ENCODE measurements around the gene ISY1. TPM values are rescaled to one million over a fixed set of nuclear protein-coding genes. Genes with fewer than 3 reads are reported as not detected.
A peak's percentile ranks its signal among the peaks of the same experiment; 100 is the strongest.

ISY1 gene
- polyA plus RNA-seq, 2 of the 4 experiments (the other 2 are of a cell fraction) = 23.2 to 27.6 TPM

GRCh38 chr3:129120254-129121004, 40.4 kb downstream of the ISY1 start:
- FAIRE-seq = no peak
- WGBS (ENCODE audit: missing lambda C conversion rate) = 9% methylated on average over 6 of the region's 18 CpGs
- POLR2A ChIA-PET = interaction anchor here (1.3 to 2.0 kb wide), 2 partner anchors 9 to 67 kb away, joined by 6 to 7 read pairs; no protein-coding TSS in a partner anchor

DNA sequence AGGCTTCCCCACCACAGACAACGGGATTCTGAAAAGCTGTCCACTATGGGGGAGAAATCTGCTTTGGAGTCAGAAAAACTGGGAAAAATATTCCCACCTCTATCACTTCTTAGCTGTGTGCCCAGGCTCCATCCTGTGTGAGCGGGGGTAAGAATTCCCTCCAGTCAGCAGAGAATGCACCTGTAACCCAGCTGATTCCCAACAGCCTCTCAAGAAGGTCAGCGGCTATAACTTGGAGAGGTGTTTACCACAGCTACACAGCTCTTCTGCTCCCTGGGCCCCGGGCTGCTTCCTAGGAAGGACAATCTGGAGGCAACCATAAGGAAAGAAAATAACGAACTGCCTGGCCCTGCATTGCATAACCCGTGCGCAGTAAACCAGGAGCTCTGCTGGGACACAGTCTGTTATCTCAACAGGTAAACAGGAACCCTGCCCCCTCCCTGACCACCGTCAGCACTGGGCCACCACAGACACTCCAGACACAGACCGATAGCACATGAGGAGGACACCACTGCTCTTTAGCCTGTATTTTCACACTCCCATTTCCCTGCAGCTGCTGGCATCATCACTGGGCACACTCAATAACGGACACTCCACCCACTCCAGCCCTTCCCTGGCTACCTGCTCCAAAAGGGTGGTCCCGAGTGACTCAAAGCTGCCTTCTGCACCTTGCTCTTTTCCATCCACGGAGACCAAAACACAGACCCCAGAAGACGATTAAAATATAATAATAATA, 41.3 kb downstream of the ISY1 start:
- FAIRE-seq (no peak), ATAC-seq (no peak), DNase-seq (ENCODE audit: low read depth in 1 of 2, low spot score in 1 of 2) (no peak)
- CTCF ChIA-PET = interaction anchor here (0.6 to 5.3 kb wide), 5 partner anchors 10 to 255 kb away, joined by 3 to 25 read pairs (median 4); no protein-coding TSS in a partner anchor
- Histone ChIP-seq H3K4me2 (peak overlapping the region; percentile 97), H3K4me1 (peaks cover 37% of the 10 kb centered on the region), H3K4me3 (peak overlapping the region; percentile 61), H3K27ac (peak overlapping the region; percentile 73 to 91; a peak in 4 of 6 replicates), H3K9me3 (no peaks in the 10 kb centered on the region)
- POLR2A ChIA-PET = no interaction called here
- WGBS (ENCODE audit: missing lambda C conversion rate) = 82% methylated on average over 13 of the region's 13 CpGs
- TF ChIP-seq ESRRA (IDR thresholded peaks at IDR 0.05; ENCODE audit: borderline replicate concordance, low read length) = no peak
- no peak for TF ChIP-seq TFCP2L1 (CRISPR knock-in tag; IDR thresholded peaks at IDR 0.05)
- no peak for TF ChIP-seq HEYL (CRISPR knock-in tag; IDR thresholded peaks at IDR 0.05)
- TF ChIP-seq SREBF2 (IDR thresholded peaks at IDR 0.05) = no peak
- no peak for TF ChIP-seq SMC3 (IDR thresholded peaks at IDR 0.05)
- no peak for TF ChIP-seq HOXB13 (CRISPR knock-in tag; IDR thresholded peaks at IDR 0.05; ENCODE audit: low read depth)
- TF ChIP-seq NR3C1 (IDR thresholded peaks at IDR 0.05) = no peak
- TF ChIP-seq HMGXB4 (CRISPR knock-in tag; IDR thresholded peaks at IDR 0.05; ENCODE audit: borderline replicate concordance) = no peak
- TF ChIP-seq POLR2AphosphoS2 (conservative IDR thresholded peaks at IDR 0.05; ENCODE audit: low read length) = no peak
- no peak for TF ChIP-seq ZFP36 (IDR thresholded peaks at IDR 0.05; ENCODE audit: borderline replicate concordance, partially characterized antibody)
- no peak for TF ChIP-seq TP53 (CRISPR knock-in tag; IDR thresholded peaks at IDR 0.05)
- TF ChIP-seq, protein P1, sequence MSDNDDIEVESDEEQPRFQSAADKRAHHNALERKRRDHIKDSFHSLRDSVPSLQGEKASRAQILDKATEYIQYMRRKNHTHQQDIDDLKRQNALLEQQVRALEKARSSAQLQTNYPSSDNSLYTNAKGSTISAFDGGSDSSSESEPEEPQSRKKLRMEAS (IDR thresholded peaks at IDR 0.05) = no peak
- TF ChIP-seq JUNB (IDR thresholded peaks at IDR 0.05) = no peak

More at GRCh38 chr3:129120254-129121004, 40.4 kb downstream of the ISY1 start:
- CTCF ChIA-PET = interaction anchor here (0.7 to 5.3 kb wide), 5 partner anchors 8 to 150 kb away, joined by 3 to 25 read pairs (median 4); no protein-coding TSS in a partner anchor
- DNase-seq (ENCODE audit: low read depth in 1 of 2, low spot score in 1 of 2) = peak; percentile 67 to 89
- no peak for TF ChIP-seq RNF2 (IDR thresholded peaks at IDR 0.05; ENCODE audit: borderline replicate concordance, low read depth)
- no peak for TF ChIP-seq RAD21 (conservative IDR thresholded peaks at IDR 0.05 in 1 of 2, IDR thresholded peaks at IDR 0.05 in 1 of 2)
- no peak for TF ChIP-seq HDAC2 (IDR thresholded peaks at IDR 0.05)
- no peak for TF ChIP-seq SREBF2 (IDR thresholded peaks at IDR 0.05)
- no peak for TF ChIP-seq HMGXB4 (CRISPR knock-in tag; IDR thresholded peaks at IDR 0.05; ENCODE audit: borderline replicate concordance)
- Histone ChIP-seq H3K4me3 (peak overlapping the region; percentile 61), H3K4me1 (peaks cover 37% of the 10 kb centered on the region), H3K4me2 (peak overlapping the region; percentile 97), H3K9me3 (no peaks in the 10 kb centered on the region), H3K27ac (peak overlapping the region; percentile 73 to 91)
- ATAC-seq = peak; percentile 63 to 72; a peak in 5 of 6 replicates

DNA sequence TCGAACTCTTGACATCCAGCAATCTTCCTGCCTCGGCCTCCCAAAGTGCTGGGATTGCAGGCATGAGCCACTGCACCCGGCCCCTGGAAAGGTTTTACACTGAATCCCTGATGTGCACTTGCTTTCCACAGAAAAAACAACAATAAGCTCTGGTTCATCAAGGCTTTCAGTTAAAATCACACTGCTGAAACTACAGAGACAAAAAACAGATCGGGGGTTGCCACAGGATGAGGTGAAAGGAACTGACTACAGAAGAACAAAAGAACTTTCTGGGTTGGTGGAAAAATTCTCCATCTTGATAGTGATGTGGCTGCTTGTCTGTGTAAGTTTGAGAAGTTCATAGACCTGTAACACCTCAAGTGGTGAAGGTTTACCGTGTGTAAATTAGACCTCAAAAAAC, 42.1 kb downstream of the ISY1 start:
- no peak overlapping the region for H3K4me3 ChIP-seq
- 80% methylated on average over 5 of the region's 5 CpGs for WGBS (ENCODE audit: missing lambda C conversion rate)
- no peak for TF ChIP-seq FOSB (CRISPR knock-in tag; IDR thresholded peaks at IDR 0.05)
- no peak for TF ChIP-seq ESRRA (IDR thresholded peaks at IDR 0.05; ENCODE audit: borderline replicate concordance, low read length)
- TF ChIP-seq, protein P2, sequence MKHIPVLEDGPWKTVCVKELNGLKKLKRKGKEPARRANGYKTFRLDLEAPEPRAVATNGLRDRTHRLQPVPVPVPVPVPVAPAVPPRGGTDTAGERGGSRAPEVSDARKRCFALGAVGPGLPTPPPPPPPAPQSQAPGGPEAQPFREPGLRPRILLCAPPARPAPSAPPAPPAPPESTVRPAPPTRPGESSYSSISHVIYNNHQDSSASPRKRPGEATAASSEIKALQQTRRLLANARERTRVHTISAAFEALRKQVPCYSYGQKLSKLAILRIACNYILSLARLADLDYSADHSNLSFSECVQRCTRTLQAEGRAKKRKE (CRISPR knock-in tag; IDR thresholded peaks at IDR 0.05; ENCODE audit: low read depth) = no peak
- TF ChIP-seq HMGXB4 (CRISPR knock-in tag; IDR thresholded peaks at IDR 0.05; ENCODE audit: borderline replicate concordance) = no peak
- no peak for TF ChIP-seq RFX5 (IDR thresholded peaks at IDR 0.05)
- TF ChIP-seq TP53 (CRISPR knock-in tag; IDR thresholded peaks at IDR 0.05) = no peak
- TF ChIP-seq POLR2A (IDR thresholded peaks at IDR 0.05; ENCODE audit: low read length) = no peak
- no peak for TF ChIP-seq CHD2 (IDR thresholded peaks at IDR 0.05; ENCODE audit: low read length, partially characterized antibody)
- TF ChIP-seq ZSCAN20 (CRISPR knock-in tag; IDR thresholded peaks at IDR 0.05) = no peak
- no peak for TF ChIP-seq MAFK (IDR thresholded peaks at IDR 0.05; ENCODE audit: partially characterized antibody)
- TF ChIP-seq ZC3H11A (IDR thresholded peaks at IDR 0.05) = no peak
- no peaks in the 10 kb centered on the region for H3K9me3 ChIP-seq
- no peak for ATAC-seq
- POLR2A ChIA-PET = no interaction called here
- FAIRE-seq = no peak
- H3K27ac ChIP-seq = no peak overlapping the region
- H3K4me1 ChIP-seq = peaks cover 37% of the 10 kb centered on the region
- H3K4me2 ChIP-seq = no peak overlapping the region
- no peak for DNase-seq (ENCODE audit: low read depth in 1 of 2, low spot score in 1 of 2)
- CTCF ChIA-PET = interaction anchor here (0.6 to 5.3 kb wide), 6 partner anchors 9 to 255 kb away, joined by 3 to 25 read pairs (median 4); no protein-coding TSS in a partner anchor
